Thoracic aorta (tissue), 2 donors: ENCODE data around the gene MCM5. TPM values are rescaled to one million over a fixed set of nuclear protein-coding genes. Genes with fewer than 3 reads are reported as not detected.
"Not testable (repeated sequence)": the region's sequence is repeated elsewhere in the genome, so short reads cannot be mapped to it uniquely, and the experiment has no call there.

ENCODE experiments used
- ATAC-seq: fragments of 150-250 bp; one replicate; pipeline ENCODE4 v1.8.0; 2017; ENCODE audit warnings: low read depth; ENCODE audit not compliant: insufficient number of reproducible peaks, low FRiP score
- DNase-seq: peaks from one replicate; pipeline ENCODE4 v3.0.0-alpha.2; 2020; ENCODE audit warnings: low spot score
- H3K27ac ChIP-seq, 2 donors: fragments of 200-600 bp; sonication (generic); 1 replicate in 1 of 2; 2 replicates in 1 of 2; pipeline ENCODE4 v1.5.1; 2016; ENCODE audit warnings: mild to moderate bottlenecking in 2 of 2, moderate library complexity in 2 of 2
- H3K27me3 ChIP-seq: fragments of 200-600 bp; sonication (generic); replicated peaks from 2 replicates; pipeline ENCODE4 v1.6.0; 2016; ENCODE audit warnings: mild to moderate bottlenecking; ENCODE audit not compliant: insufficient read depth
- H3K36me3 ChIP-seq: fragments of 200-600 bp; sonication (generic); one replicate; pipeline ENCODE4 v1.5.1; 2016
- H3K4me1 ChIP-seq, 2 donors: fragments of 200-600 bp; sonication (generic); 1 replicate in 1 of 2; 2 replicates in 1 of 2; pipeline versions ENCODE4 v1.5.1 to v1.6.0; 2016; ENCODE audit warnings: low read depth in 2 of 2, mild to moderate bottlenecking in 1 of 2; ENCODE audit not compliant: control insufficient read depth in 1 of 2
- H3K4me3 ChIP-seq: fragments of 200-600 bp; sonication (generic); 2 replicates; pipeline ENCODE4 v1.5.1; 2016; ENCODE audit warnings: mild to moderate bottlenecking
- H3K9me3 ChIP-seq: fragments of 200-600 bp; sonication (generic); 2 replicates; pipeline ENCODE4 v1.5.1; 2016
- CTCF ChIP-seq: fragments of 200-600 bp; sonication (generic); IDR thresholded peaks from one replicate; pipeline ENCODE4 v1.5.1; 2019; ENCODE audit warnings: antibody characterized with exemption
- total RNA-seq, 2 donors: library from RNA; depleted of rRNA; stranded (reverse); fragments of >200 nt; gene quantifications; one replicate each; pipeline versions ENCODE4 v1.1.0 to v1.2.3, GENCODE V29; 2016

MCM5 gene
- total RNA-seq, 2 donors from 2014 or later, result 18.1 to 53.1 TPM

- H3K36me3 ChIP-seq, result peaks cover 3% of the 10 kb centered on the region
- peaks cover 0 to 2% of the 10 kb centered on the region in 2 donors for H3K4me1 ChIP-seq
- ATAC-seq (no peak), DNase-seq (no peak)
- H3K4me3 ChIP-seq, result no peak overlapping the region
- TF ChIP-seq CTCF, result no peak
- no peaks in the 10 kb centered on the region for H3K27me3 ChIP-seq
- peaks cover 4% of the 10 kb centered on the region for H3K9me3 ChIP-seq
- H3K27ac ChIP-seq, result no peak overlapping the region
Observed at GRCh38 chr22:35436421-35436820, 36.5 kb downstream of the MCM5 start.

- Histone ChIP-seq H3K27me3 (no peaks in the 10 kb centered on the region), H3K4me3 (no peak overlapping the region), H3K9me3 (peaks cover 4% of the 10 kb centered on the region), H3K4me1 (no peaks in the 10 kb centered on the region), H3K36me3 (peaks cover 3% of the 10 kb centered on the region), H3K27ac (no peak overlapping the region)
- DNase-seq, result no peak
- ATAC-seq, result no peak
- no peak for TF ChIP-seq CTCF
Observed at GRCh38 chr22:35437049-35437448, 37.1 kb downstream of the MCM5 start.

GRCh38 chr22:35438673-35439364 lies 38.9 kb downstream of the MCM5 start:
- not testable (repeated sequence) for H3K36me3 ChIP-seq, ATAC-seq, DNase-seq, H3K4me1 ChIP-seq, H3K27ac ChIP-seq, H3K9me3 ChIP-seq, H3K27me3 ChIP-seq, H3K4me3 ChIP-seq

- Histone ChIP-seq H3K4me1 (no peaks in the 10 kb centered on the region), H3K27ac (no peak overlapping the region), H3K36me3 (peaks cover 2% of the 10 kb centered on the region), H3K27me3 (no peaks in the 10 kb centered on the region), H3K9me3 (no peaks in the 10 kb centered on the region), H3K4me3 (no peak overlapping the region)
- no peak for TF ChIP-seq CTCF
- DNase-seq (no peak), ATAC-seq (no peak)
Observed at GRCh38 chr22:35439365-35439717, 39.4 kb downstream of the MCM5 start.

DNA sequence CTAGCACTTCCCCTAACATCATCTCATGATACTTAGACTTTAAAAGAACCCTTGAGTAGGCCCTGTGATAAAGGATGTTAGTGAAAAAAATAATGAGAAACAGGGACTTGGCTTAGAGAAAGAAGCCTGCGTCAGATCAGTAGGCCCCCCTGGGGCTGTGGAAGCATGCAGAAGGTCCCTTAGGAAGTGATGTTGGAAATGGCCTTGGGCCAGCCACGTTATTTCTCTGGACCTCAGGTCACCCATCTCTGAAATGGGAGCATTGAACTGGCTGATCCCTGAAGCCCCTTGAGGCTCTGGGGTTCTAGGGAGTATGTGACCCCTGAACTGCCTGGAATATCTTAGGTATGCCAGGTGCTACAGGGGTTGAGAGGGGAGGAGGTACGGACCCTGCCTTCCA lies 40.2 kb downstream of the MCM5 start:
- ATAC-seq, result no peak
- no peak for TF ChIP-seq CTCF
- no peak for DNase-seq
- Histone ChIP-seq H3K9me3 (no peaks in the 10 kb centered on the region), H3K27ac (no peak overlapping the region), H3K36me3 (no peaks in the 10 kb centered on the region), H3K27me3 (no peaks in the 10 kb centered on the region), H3K4me1 (no peaks in the 10 kb centered on the region), H3K4me3 (no peak overlapping the region)
